Neural cell (in vitro differentiated cells): ENCODE measurements around the gene TAS2R9. TPM values are rescaled to one million over a fixed set of nuclear protein-coding genes. Genes with fewer than 3 reads are reported as not detected.

Source experiments
- H2AFZ ChIP-seq: fragments of 200-600, 300-800 bp; sonication (generic), shearing (Covaris generic); 2 replicates; pipeline ENCODE4 v1.6.0; 2014; ENCODE audit warnings: low read depth, mild to moderate bottlenecking, antibody characterized with exemption, low read length, moderate library complexity
- H3F3A ChIP-seq: fragments of 200-600 bp; shearing (Covaris generic); 2 replicates; pipeline ENCODE4 v1.6.1; 2016; ENCODE audit warnings: mild to moderate bottlenecking, moderate library complexity, mixed read lengths, antibody characterized with exemption, low read length; ENCODE audit not compliant: insufficient read depth, poor library complexity, severe bottlenecking
- H3K27ac ChIP-seq: fragments of 200-600, 300-800 bp; sonication (generic), shearing (Covaris generic); 2 replicates; pipeline ENCODE4 v1.5.1; 2014; ENCODE audit warnings: mild to moderate bottlenecking, low read length, moderate library complexity
- H3K27me3 ChIP-seq: fragments of 300-800, 200-600 bp; sonication (generic), shearing (Covaris generic); 2 replicates; pipeline ENCODE4 v1.6.0; 2014; ENCODE audit warnings: mild to moderate bottlenecking, low read depth, low read length, moderate library complexity; ENCODE audit not compliant: insufficient read depth
- H3K36me3 ChIP-seq: fragments of 300-800, 200-600 bp; sonication (generic), shearing (Covaris generic); 2 replicates; pipeline ENCODE4 v1.5.1; 2014; ENCODE audit warnings: mild to moderate bottlenecking, antibody characterized with exemption, low read length, moderate library complexity; ENCODE audit not compliant: insufficient read depth
- H3K4me2 ChIP-seq: fragments of 300-800, 200-600 bp; sonication (generic), shearing (Covaris generic); 2 replicates; pipeline ENCODE4 v1.6.0; 2014; ENCODE audit warnings: mild to moderate bottlenecking, low read length
- H3K4me3 ChIP-seq: fragments of 300-800, 200-600 bp; sonication (generic), shearing (Covaris generic); 2 replicates; pipeline ENCODE4 v1.5.1; 2014; ENCODE audit warnings: mild to moderate bottlenecking, low read length, moderate library complexity
- H3K79me2 ChIP-seq: fragments of 200-600 bp; shearing (Covaris generic); replicated peaks from 2 replicates; pipeline ENCODE4 v1.6.0; 2014; ENCODE audit warnings: mild to moderate bottlenecking, low read length, moderate library complexity; ENCODE audit not compliant: insufficient read depth
- H3K9ac ChIP-seq: fragments of 300-800, 200-600 bp; sonication (generic), shearing (Covaris generic); 2 replicates; pipeline ENCODE4 v1.6.1; 2016; ENCODE audit warnings: mild to moderate bottlenecking, low read length, mixed read lengths
- H3K9me2 ChIP-seq: fragments of 200-600 bp; shearing (Covaris generic); 2 replicates; pipeline ENCODE4 v1.6.1; 2016; ENCODE audit warnings: mild to moderate bottlenecking, low read length, mixed read lengths; ENCODE audit not compliant: insufficient read depth
- H3K9me3 ChIP-seq: fragments of 200-600, 300-800 bp; sonication (generic), shearing (Covaris generic); 2 replicates; pipeline ENCODE4 v1.6.1; 2016; ENCODE audit warnings: mild to moderate bottlenecking, mixed run types, low read length, moderate library complexity, mixed read lengths
- H4K20me1 ChIP-seq: fragments of 200-600 bp; shearing (Covaris generic); 2 replicates; pipeline ENCODE4 v1.6.1; 2016; ENCODE audit warnings: mild to moderate bottlenecking, mixed run types; ENCODE audit not compliant: insufficient read depth
- EP300 ChIP-seq: fragments of 450-650 bp; conservative IDR thresholded peaks from 2 replicates; pipeline ENCODE4 v1.6.1; 2014; ENCODE audit warnings: antibody characterized with exemption, mild to moderate bottlenecking, moderate library complexity; ENCODE audit not compliant: poor library complexity, severe bottlenecking
- EZH2 ChIP-seq: fragments of 200-600, 300-800 bp; shearing (Covaris generic), sonication (generic); IDR thresholded peaks from 2 replicates; pipeline ENCODE4 v1.6.1; 2014; ENCODE audit warnings: antibody characterized with exemption, low read length, borderline replicate concordance, mild to moderate bottlenecking; ENCODE audit not compliant: insufficient read depth, poor library complexity, severe bottlenecking
- MXI1 ChIP-seq: fragments of 450-650 bp; conservative IDR thresholded peaks from 2 replicates; pipeline ENCODE4 v1.6.1; 2014; ENCODE audit warnings: antibody characterized with exemption, mild to moderate bottlenecking; ENCODE audit not compliant: poor library complexity, severe bottlenecking
- POLR2AphosphoS5 ChIP-seq: IDR thresholded peaks from 2 replicates; pipeline ENCODE4 v1.6.1; 2012
- RAD21 ChIP-seq: fragments of 450-650 bp; conservative IDR thresholded peaks from 2 replicates; pipeline ENCODE4 v1.6.1; 2014; ENCODE audit warnings: antibody characterized with exemption, mild to moderate bottlenecking, moderate library complexity
- REST ChIP-seq: IDR thresholded peaks from 2 replicates; pipeline ENCODE4 v1.6.1; 2012; ENCODE audit warnings: borderline replicate concordance
- SMC3 ChIP-seq: fragments of 450-650 bp; conservative IDR thresholded peaks from 2 replicates; pipeline ENCODE4 v1.6.1; 2014; ENCODE audit warnings: antibody characterized with exemption, mild to moderate bottlenecking, moderate library complexity; ENCODE audit not compliant: poor library complexity
- TAF1 ChIP-seq: IDR thresholded peaks from 2 replicates; pipeline ENCODE4 v1.6.1; 2012; ENCODE audit warnings: low read depth
- polyA plus RNA-seq: library from polyadenylated mRNA; depleted of rRNA; stranded (reverse); fragments of >200 nt; gene quantifications from 2 replicates; pipeline ENCODE4 v1.2.3, GENCODE V29; 2014
- TF ChIP-seq, protein P1 (sequence below): fragments of 450-650 bp; IDR thresholded peaks from 2 replicates; pipeline ENCODE4 v1.5.1; 2014; ENCODE audit warnings: antibody characterized with exemption, mild to moderate bottlenecking, moderate library complexity; ENCODE audit not compliant: poor library complexity, severe bottlenecking

The TAS2R9 gene
- polyA plus RNA-seq, 1 donor from 2014 or later = 0.32 TPM

- Histone ChIP-seq H4K20me1 (no peaks in the 10 kb centered on the region), H2AFZ (no peak overlapping the region), H3K9me2 (no peaks in the 10 kb centered on the region), H3F3A (no peaks in the 10 kb centered on the region), H3K9me3 (peaks cover 4% of the 10 kb centered on the region), H3K27ac (no peak overlapping the region), H3K36me3 (no peaks in the 10 kb centered on the region), H3K79me2 (no peaks in the 10 kb centered on the region), H3K4me3 (no peak overlapping the region), H3K4me2 (no peak overlapping the region), H3K9ac (no peak overlapping the region), H3K27me3 (no peaks in the 10 kb centered on the region)
- TF ChIP-seq, protein P1, sequence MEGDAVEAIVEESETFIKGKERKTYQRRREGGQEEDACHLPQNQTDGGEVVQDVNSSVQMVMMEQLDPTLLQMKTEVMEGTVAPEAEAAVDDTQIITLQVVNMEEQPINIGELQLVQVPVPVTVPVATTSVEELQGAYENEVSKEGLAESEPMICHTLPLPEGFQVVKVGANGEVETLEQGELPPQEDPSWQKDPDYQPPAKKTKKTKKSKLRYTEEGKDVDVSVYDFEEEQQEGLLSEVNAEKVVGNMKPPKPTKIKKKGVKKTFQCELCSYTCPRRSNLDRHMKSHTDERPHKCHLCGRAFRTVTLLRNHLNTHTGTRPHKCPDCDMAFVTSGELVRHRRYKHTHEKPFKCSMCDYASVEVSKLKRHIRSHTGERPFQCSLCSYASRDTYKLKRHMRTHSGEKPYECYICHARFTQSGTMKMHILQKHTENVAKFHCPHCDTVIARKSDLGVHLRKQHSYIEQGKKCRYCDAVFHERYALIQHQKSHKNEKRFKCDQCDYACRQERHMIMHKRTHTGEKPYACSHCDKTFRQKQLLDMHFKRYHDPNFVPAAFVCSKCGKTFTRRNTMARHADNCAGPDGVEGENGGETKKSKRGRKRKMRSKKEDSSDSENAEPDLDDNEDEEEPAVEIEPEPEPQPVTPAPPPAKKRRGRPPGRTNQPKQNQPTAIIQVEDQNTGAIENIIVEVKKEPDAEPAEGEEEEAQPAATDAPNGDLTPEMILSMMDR = no peak
- TF ChIP-seq TAF1 = no peak
- TF ChIP-seq MXI1 = no peak
- TF ChIP-seq RAD21 = no peak
- no peak for TF ChIP-seq POLR2AphosphoS5
- TF ChIP-seq EP300 = no peak
- TF ChIP-seq SMC3 = no peak
- no peak for TF ChIP-seq EZH2
- no peak for TF ChIP-seq REST
These were observed 28.5 kb upstream of the TAS2R9 start for GRCh38 chr12:10838461-10838860.

GRCh38 chr12:10829994-10830393 is 20.0 kb upstream of the TAS2R9 start:
- Histone ChIP-seq H3K9ac (no peak overlapping the region), H3K79me2 (no peaks in the 10 kb centered on the region), H3K36me3 (no peaks in the 10 kb centered on the region), H3K27ac (no peak overlapping the region), H2AFZ (no peak overlapping the region), H3K9me3 (no peaks in the 10 kb centered on the region), H3K4me3 (no peak overlapping the region), H3F3A (no peaks in the 10 kb centered on the region), H3K27me3 (no peaks in the 10 kb centered on the region), H3K4me2 (no peak overlapping the region), H4K20me1 (no peaks in the 10 kb centered on the region), H3K9me2 (no peaks in the 10 kb centered on the region)
- TF ChIP-seq SMC3 (no peak), EP300 (no peak)

DNA sequence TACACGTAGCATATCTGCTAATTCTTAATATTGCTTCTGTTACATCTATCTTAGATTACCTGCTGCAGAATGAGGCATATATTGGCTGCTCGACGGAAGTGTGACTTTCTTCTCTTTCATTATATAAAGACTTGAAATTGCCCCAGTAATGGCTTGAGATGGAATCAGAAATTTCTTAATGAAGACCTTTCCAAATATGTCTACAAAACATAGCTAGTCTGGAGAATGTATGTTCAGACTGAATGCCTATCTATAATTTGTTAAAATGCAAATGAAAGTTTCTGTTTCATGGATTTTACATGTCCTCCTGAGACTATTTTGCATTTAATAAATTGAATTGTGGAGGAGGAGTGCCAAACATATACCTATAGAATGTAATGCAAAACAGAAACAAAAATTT is 16.3 kb upstream of the TAS2R9 start, which contains the start of gene TAS2R10:
Gene TAS2R10, minus strand, starts transcription at position 101 of the 400 bp plus-strand sequence. Its CDS starts 89 bp downstream, at position 12.
- H3K4me3 ChIP-seq = no peak within 1 kb of the TSS
- H3K27me3 ChIP-seq = no peaks in the 10 kb centered on the region
- no peak within 1 kb of the TSS for H3K4me2 ChIP-seq
- H3K9me3 ChIP-seq = no peaks in the 10 kb centered on the region
- H3K9me2 ChIP-seq = no peaks in the 10 kb centered on the region
- no peak within 1 kb of the TSS for H3K9ac ChIP-seq
- no peak within 1 kb of the TSS for H3K27ac ChIP-seq
- no peak within 1 kb of the TSS for H2AFZ ChIP-seq
- TF ChIP-seq TAF1 (no peak), RAD21 (no peak)
- H3F3A ChIP-seq = no peaks in the 10 kb centered on the region
- H3K36me3 ChIP-seq = no peaks in the 10 kb centered on the region
- H3K79me2 ChIP-seq = no peaks in the 10 kb centered on the region
- no peaks in the 10 kb centered on the region for H4K20me1 ChIP-seq
